NB4 (cell line): Measurements from ENCODE around the gene B9D2.

Source experiments
- POLR2A ChIP-seq: IDR thresholded peaks from 2 replicates; pipeline ENCODE4 v1.6.1; 2011; ENCODE audit warnings: mild to moderate bottlenecking; ENCODE audit not compliant: insufficient read length; ENCODE audit errors: extremely low read depth
- TF ChIP-seq, protein P1 (sequence below): IDR thresholded peaks from one replicate; pipeline ENCODE4 v1.5.1; 2012; ENCODE audit warnings: low read depth, low read length

DNA sequence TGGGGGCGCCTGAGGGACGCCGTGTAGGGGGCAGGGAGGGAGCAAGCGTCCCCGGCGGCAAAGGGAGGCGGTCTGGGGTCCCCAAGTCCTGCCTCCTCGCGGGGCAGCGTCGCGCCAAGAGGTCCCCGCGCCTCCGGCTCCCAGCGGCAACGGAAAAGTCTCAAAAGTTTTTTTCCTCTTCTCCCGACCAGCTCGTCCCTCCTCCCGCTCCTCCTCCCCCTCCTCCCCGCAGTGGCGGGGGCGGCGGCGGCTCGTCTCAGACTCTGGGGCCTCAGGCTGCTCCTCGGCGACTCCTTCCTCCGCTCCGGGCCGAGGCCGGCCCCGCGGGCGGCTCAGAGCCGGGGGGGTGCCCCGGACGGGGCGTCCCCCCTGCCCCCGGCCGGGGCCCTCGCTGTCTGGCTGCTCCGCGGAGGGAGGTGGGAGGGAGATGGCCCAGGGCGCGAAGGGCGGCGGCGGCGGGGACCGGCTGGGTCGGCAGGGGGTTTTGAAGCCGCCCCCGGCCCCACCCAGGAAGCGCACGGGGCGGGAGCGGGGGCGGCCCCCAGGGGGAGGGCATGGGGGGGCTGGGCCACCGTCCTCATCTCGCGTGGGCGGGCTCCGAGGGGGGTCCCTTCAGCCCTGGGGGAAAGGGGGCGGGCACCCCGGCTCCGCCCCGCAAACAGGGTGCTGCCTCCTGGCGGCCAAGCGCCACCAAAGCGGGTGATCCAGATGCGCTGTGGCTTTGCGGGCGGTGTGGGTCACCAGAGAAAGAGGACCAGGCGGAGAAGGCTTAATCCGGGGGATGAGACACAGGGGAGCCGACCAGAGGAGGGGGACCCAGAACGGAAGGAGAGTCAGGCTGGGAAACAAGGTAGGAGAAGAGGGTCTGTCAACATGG, 10.2 kb downstream of the B9D2 start, which contains the start of gene TGFB1:
- TF ChIP-seq, protein P1, sequence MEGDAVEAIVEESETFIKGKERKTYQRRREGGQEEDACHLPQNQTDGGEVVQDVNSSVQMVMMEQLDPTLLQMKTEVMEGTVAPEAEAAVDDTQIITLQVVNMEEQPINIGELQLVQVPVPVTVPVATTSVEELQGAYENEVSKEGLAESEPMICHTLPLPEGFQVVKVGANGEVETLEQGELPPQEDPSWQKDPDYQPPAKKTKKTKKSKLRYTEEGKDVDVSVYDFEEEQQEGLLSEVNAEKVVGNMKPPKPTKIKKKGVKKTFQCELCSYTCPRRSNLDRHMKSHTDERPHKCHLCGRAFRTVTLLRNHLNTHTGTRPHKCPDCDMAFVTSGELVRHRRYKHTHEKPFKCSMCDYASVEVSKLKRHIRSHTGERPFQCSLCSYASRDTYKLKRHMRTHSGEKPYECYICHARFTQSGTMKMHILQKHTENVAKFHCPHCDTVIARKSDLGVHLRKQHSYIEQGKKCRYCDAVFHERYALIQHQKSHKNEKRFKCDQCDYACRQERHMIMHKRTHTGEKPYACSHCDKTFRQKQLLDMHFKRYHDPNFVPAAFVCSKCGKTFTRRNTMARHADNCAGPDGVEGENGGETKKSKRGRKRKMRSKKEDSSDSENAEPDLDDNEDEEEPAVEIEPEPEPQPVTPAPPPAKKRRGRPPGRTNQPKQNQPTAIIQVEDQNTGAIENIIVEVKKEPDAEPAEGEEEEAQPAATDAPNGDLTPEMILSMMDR: peak; percentile 62
- peak; percentile 30 for TF ChIP-seq POLR2A
